Measurements from ENCODE around the gene EIF1AX. TPM values are rescaled to one million over a fixed set of nuclear protein-coding genes. Genes with fewer than 3 reads are reported as not detected.
"Not testable (repeated sequence)": the region's sequence is repeated elsewhere in the genome, so short reads cannot be mapped to it uniquely, and the experiment has no call there.

The EIF1AX gene
- total RNA-seq, 1 donor from 2014 or later, result 44.9 TPM

GRCh38 chrX:20129547-20129946 lies 12.1 kb downstream of the EIF1AX start:
- TF ChIP-seq, protein P1, sequence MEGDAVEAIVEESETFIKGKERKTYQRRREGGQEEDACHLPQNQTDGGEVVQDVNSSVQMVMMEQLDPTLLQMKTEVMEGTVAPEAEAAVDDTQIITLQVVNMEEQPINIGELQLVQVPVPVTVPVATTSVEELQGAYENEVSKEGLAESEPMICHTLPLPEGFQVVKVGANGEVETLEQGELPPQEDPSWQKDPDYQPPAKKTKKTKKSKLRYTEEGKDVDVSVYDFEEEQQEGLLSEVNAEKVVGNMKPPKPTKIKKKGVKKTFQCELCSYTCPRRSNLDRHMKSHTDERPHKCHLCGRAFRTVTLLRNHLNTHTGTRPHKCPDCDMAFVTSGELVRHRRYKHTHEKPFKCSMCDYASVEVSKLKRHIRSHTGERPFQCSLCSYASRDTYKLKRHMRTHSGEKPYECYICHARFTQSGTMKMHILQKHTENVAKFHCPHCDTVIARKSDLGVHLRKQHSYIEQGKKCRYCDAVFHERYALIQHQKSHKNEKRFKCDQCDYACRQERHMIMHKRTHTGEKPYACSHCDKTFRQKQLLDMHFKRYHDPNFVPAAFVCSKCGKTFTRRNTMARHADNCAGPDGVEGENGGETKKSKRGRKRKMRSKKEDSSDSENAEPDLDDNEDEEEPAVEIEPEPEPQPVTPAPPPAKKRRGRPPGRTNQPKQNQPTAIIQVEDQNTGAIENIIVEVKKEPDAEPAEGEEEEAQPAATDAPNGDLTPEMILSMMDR (conservative IDR thresholded peaks at IDR 0.05; ENCODE audit: low read depth, low read length), result no peak
- no peak for DNase-seq (ENCODE audit: low read depth)
- no peak overlapping the region for H3K4me3 ChIP-seq (ENCODE audit: low read depth, low read length)

DNA sequence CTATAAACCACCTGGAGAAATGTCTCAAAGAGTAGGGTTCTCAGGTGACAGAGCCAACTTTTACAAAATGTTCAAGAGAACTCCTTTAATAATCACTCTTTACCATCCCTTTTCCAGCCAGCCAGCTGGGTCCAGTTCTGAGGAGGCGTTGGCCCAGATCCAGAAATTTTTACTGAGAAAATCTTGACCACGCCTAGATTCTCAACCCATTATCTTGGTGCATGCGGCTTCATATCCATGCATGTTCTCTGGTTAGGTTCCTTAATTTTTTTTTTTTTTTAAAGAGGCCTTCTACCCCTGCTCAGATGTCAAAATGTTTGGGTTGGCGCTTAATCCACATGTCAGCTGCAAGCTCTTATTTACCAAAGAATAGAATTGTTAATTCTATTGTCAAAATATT lies 13.0 kb downstream of the EIF1AX start:
- DNase-seq (ENCODE audit: low read depth), result no peak
- TF ChIP-seq, protein P1 (conservative IDR thresholded peaks at IDR 0.05; ENCODE audit: low read depth, low read length), result no peak
- no peak overlapping the region for H3K4me3 ChIP-seq (ENCODE audit: low read depth, low read length)

DNA sequence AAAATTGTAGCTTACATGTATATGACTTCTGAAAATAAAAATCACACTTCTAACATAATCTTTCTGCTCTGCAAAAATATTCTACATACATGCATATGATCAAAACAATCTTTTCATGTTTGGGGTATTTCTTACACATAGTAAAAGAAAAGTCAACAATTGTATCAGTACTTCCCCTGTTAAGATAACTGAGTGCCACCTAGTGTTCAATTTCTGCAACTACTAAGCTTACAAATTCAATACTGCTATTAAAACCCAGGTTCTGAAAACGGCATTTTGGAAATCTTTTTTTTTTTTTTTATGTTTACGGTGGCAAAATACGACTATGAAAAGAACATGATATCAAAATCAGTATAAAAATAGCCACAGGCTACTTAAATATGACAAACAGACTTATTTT lies 14.2 kb downstream of the EIF1AX start:
- not testable (repeated sequence) for H3K4me3 ChIP-seq (ENCODE audit: low read depth, low read length); DNase-seq (ENCODE audit: low read depth)
- TF ChIP-seq, protein P1 (conservative IDR thresholded peaks at IDR 0.05; ENCODE audit: low read depth, low read length), result peak; percentile 26

DNA sequence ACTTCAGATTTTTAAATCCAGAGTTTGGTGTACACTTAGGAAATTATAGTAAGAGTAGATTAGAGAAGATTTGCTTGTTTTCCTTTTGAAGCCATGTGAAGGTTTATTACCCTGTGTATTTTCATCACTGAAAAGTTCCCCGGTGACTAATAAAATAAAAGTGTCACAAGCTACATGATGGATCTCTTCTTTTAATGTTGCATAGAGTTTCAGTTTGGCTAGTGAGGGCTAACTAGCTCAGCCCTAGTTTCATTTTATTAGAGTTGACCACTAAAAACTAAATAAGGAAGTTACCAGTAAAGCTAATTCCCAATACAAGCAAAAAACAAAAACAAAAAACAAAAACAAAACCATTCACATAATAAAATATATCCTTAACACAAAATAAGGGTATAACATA lies 14.8 kb downstream of the EIF1AX start:
- not testable (repeated sequence) for H3K4me3 ChIP-seq (ENCODE audit: low read depth, low read length); DNase-seq (ENCODE audit: low read depth)

GRCh38 chrX:20124964-20125363 lies 16.7 kb downstream of the EIF1AX start:
- no peak for DNase-seq (ENCODE audit: low read depth)
- TF ChIP-seq, protein P1 (conservative IDR thresholded peaks at IDR 0.05; ENCODE audit: low read depth, low read length), result no peak
- H3K4me3 ChIP-seq (ENCODE audit: low read depth, low read length), result no peak overlapping the region

- no peak for DNase-seq (ENCODE audit: low read depth)
- TF ChIP-seq, protein P1 (conservative IDR thresholded peaks at IDR 0.05; ENCODE audit: low read depth, low read length), result no peak
- H3K4me3 ChIP-seq (ENCODE audit: low read depth, low read length), result no peak overlapping the region
Observed at GRCh38 chrX:20118065-20118824, 23.4 kb downstream of the EIF1AX start.

GRCh38 chrX:20116577-20117240 lies 24.9 kb downstream of the EIF1AX start, which contains the start of gene MAP7D2:
Gene MAP7D2 (minus strand): TSS chrX:20116907. CDS start chrX:20116879, 28 bp downstream.
- TF ChIP-seq, protein P1 (conservative IDR thresholded peaks at IDR 0.05; ENCODE audit: low read depth, low read length), result no peak
- no peak for DNase-seq (ENCODE audit: low read depth)
- H3K4me3 ChIP-seq (ENCODE audit: low read depth, low read length), result peak within 1 kb of the TSS; percentile 37

Data from epithelial cell of proximal tubule (primary cell).